PC-3 (cell line): ENCODE data around the gene ZMIZ2. TPM values are rescaled to one million over a fixed set of nuclear protein-coding genes. Genes with fewer than 3 reads are reported as not detected.

Experiments
- ATAC-seq: fragments of 200-7000 bp; cut with Tn5 transposase; 2 replicates; pipeline ENCODE4 v1.9.1; 2020; ENCODE audit warnings: mild to moderate bottlenecking, moderate library complexity
- BruUV-seq: library from RNA; stranded (reverse); fragments of 400-500 nt; replicated peaks from 2 replicates; lab custom pipeline; 2021; lab: Mats Ljungman, UMichigan
- CTCF ChIA-PET: fragments of 300-600 bp; sonication (Branson Sonifier 250); formaldehyde crosslinking; loops from one replicate; lab custom pipeline; 2022; ENCODE audit warnings: antibody characterized with exemption; lab: Charles Lee
- POLR2A ChIA-PET: fragments of 300-600 bp; sonication (Branson Sonifier 250); formaldehyde crosslinking; loops from one replicate; lab custom pipeline; 2022; ENCODE audit warnings: antibody characterized with exemption; ENCODE audit not compliant: unreplicated experiment; lab: Charles Lee
- DNase-seq: peaks from one replicate; pipeline ENCODE4 v3.0.0-alpha.2; 2015
- H2AFZ ChIP-seq: fragments of 300-600 bp; sonication (generic); 2 replicates; pipeline ENCODE4 v1.6.0; 2016; ENCODE audit warnings: antibody characterized with exemption, low read length
- H3F3A ChIP-seq: fragments of 300-600 bp; sonication (generic); one replicate; pipeline ENCODE4 v1.6.0; 2017; ENCODE audit warnings: antibody characterized with exemption, low read length, control low read depth, mild to moderate bottlenecking; ENCODE audit not compliant: unreplicated experiment
- H3K27ac ChIP-seq: fragments of 300-600 bp; sonication (generic); 2 replicates; pipeline ENCODE4 v1.5.1; 2016; ENCODE audit warnings: mild to moderate bottlenecking, low read length
- H3K27me3 ChIP-seq: fragments of 300-600 bp; sonication (generic); 2 replicates; pipeline ENCODE4 v1.6.1; 2016; ENCODE audit warnings: low read length, mixed read lengths
- H3K36me3 ChIP-seq: fragments of 300-600 bp; sonication (generic); 2 replicates; pipeline ENCODE4 v1.6.1; 2016; ENCODE audit warnings: low read depth, mixed run types, low read length, mixed read lengths
- H3K4me1 ChIP-seq: fragments of 300-600 bp; sonication (generic); 2 replicates; pipeline ENCODE4 v1.5.1; 2016; ENCODE audit warnings: low read length; ENCODE audit not compliant: insufficient read depth
- H3K4me2 ChIP-seq: fragments of 300-600 bp; sonication (generic); 2 replicates; pipeline ENCODE4 v1.6.0; 2016; ENCODE audit warnings: low read length
- H3K4me3 ChIP-seq: fragments of 300-600 bp; sonication (generic); 2 replicates; pipeline ENCODE4 v1.5.1; 2016; ENCODE audit warnings: mild to moderate bottlenecking, low read length, mixed read lengths
- H3K79me2 ChIP-seq: fragments of 300-600 bp; sonication (generic); 2 replicates; pipeline ENCODE4 v1.6.1; 2017; ENCODE audit warnings: low read length, mixed read lengths
- H3K9ac ChIP-seq: fragments of 300-600 bp; sonication (generic); 2 replicates; pipeline ENCODE4 v1.6.0; 2016; ENCODE audit warnings: mild to moderate bottlenecking, low read length
- H3K9me2 ChIP-seq: fragments of 300-600 bp; sonication (generic); replicated peaks from 2 replicates; pipeline ENCODE4 v1.6.1; 2016; ENCODE audit warnings: mixed run types, low read length, mixed read lengths
- H3K9me3 ChIP-seq: fragments of 300-600 bp; sonication (generic); 2 replicates; pipeline ENCODE4 v1.6.1; 2016; ENCODE audit warnings: low read length, mixed read lengths
- H4K20me1 ChIP-seq: fragments of 300-600 bp; sonication (generic); 2 replicates; pipeline ENCODE4 v1.6.1; 2016; ENCODE audit warnings: low read length, mixed read lengths
- EZH2 ChIP-seq: fragments of 300-600 bp; sonication (generic); IDR thresholded peaks from one replicate; pipeline ENCODE4 v1.6.1; 2017; ENCODE audit warnings: antibody characterized with exemption, mild to moderate bottlenecking, low read length; ENCODE audit not compliant: unreplicated experiment
- EZH2phosphoT487 ChIP-seq: fragments of 300-600 bp; sonication (generic); IDR thresholded peaks from 2 replicates; pipeline ENCODE4 v1.6.1; 2018; ENCODE audit warnings: mild to moderate bottlenecking, antibody characterized with exemption, low read length, borderline replicate concordance
- intact Hi-C: fragments of 100-400 bp; cut with micrococcal nuclease; formaldehyde crosslinking; loops from 2 replicates; pipeline ENCODE4 v1.9.0; 2023
- total RNA-seq: library from RNA; depleted of rRNA; stranded (reverse); fragments of >200 nt; gene quantifications from 2 replicates; pipeline ENCODE4 v1.2.3, GENCODE V29; 2014
- TF ChIP-seq, protein P1 (sequence below): fragments of 300-600 bp; sonication (generic); conservative IDR thresholded peaks from 2 replicates; pipeline ENCODE4 v1.5.1; 2017; ENCODE audit warnings: antibody characterized with exemption, low read depth, mild to moderate bottlenecking, low read length

The ZMIZ2 gene
- total RNA-seq, 1 experiment from 2014 or later, result 18.3 TPM

DNA sequence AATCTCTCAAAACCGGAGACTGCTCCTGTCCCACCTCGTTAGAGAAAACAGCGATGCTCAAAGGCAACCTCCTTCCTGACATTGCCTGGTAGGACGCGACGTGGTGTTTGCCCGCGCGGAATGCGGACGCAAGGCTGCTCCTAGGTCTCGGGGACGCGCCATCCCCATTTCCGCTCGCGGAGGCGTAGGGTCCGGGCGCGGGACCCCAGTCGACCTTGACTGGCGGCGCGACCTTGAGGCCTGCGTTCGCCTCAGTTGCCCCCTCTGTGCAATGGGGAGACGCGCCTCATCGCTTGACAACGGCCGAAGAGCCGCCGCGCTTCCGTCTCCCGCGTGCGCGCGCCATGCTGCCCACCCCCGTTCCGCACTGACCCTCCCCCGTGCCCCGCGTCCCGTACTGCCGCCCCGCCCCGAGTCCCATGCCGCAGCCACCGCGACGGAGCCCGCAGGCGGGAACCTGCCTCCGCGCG is 47.4 kb downstream of the ZMIZ2 start:
- DNase-seq (peak; percentile 54), ATAC-seq (peak; percentile 29)
- no peaks in the 10 kb centered on the region for H3F3A ChIP-seq
- peaks cover 33% of the 10 kb centered on the region for H3K36me3 ChIP-seq
- BruUV-seq, result TSS peak; percentile 57
- H3K4me2 ChIP-seq, result peak overlapping the region; percentile 99
- H3K9me2 ChIP-seq, result no peaks in the 10 kb centered on the region
- peak overlapping the region; percentile 95 for H3K27ac ChIP-seq
- intact Hi-C loops, result loop anchor here (1.0 to 5.0 kb wide), 4 partner anchors 49 to 207 kb away; partner anchors contain the start of genes H2AZ2 and ZMIZ2
- H4K20me1 ChIP-seq, result peaks cover 31% of the 10 kb centered on the region
- ChIA-PET POLR2A (interaction anchor here (0.5 kb wide), 1 partner anchor 24 kb away, joined by 3 read pairs; no protein-coding TSS in a partner anchor), CTCF (no interaction called here)
- peak overlapping the region; percentile 99 for H3K9ac ChIP-seq
- TF ChIP-seq, protein P1, sequence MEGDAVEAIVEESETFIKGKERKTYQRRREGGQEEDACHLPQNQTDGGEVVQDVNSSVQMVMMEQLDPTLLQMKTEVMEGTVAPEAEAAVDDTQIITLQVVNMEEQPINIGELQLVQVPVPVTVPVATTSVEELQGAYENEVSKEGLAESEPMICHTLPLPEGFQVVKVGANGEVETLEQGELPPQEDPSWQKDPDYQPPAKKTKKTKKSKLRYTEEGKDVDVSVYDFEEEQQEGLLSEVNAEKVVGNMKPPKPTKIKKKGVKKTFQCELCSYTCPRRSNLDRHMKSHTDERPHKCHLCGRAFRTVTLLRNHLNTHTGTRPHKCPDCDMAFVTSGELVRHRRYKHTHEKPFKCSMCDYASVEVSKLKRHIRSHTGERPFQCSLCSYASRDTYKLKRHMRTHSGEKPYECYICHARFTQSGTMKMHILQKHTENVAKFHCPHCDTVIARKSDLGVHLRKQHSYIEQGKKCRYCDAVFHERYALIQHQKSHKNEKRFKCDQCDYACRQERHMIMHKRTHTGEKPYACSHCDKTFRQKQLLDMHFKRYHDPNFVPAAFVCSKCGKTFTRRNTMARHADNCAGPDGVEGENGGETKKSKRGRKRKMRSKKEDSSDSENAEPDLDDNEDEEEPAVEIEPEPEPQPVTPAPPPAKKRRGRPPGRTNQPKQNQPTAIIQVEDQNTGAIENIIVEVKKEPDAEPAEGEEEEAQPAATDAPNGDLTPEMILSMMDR, result no peak
- TF ChIP-seq EZH2 (no peak), EZH2phosphoT487 (no peak)
- H3K4me1 ChIP-seq, result peaks cover 16% of the 10 kb centered on the region
- H2AFZ ChIP-seq, result peak overlapping the region; percentile 95
- H3K9me3 ChIP-seq, result no peaks in the 10 kb centered on the region
- peak overlapping the region; percentile 92 for H3K4me3 ChIP-seq
- H3K27me3 ChIP-seq, result no peaks in the 10 kb centered on the region
- peaks cover 61% of the 10 kb centered on the region for H3K79me2 ChIP-seq

DNA sequence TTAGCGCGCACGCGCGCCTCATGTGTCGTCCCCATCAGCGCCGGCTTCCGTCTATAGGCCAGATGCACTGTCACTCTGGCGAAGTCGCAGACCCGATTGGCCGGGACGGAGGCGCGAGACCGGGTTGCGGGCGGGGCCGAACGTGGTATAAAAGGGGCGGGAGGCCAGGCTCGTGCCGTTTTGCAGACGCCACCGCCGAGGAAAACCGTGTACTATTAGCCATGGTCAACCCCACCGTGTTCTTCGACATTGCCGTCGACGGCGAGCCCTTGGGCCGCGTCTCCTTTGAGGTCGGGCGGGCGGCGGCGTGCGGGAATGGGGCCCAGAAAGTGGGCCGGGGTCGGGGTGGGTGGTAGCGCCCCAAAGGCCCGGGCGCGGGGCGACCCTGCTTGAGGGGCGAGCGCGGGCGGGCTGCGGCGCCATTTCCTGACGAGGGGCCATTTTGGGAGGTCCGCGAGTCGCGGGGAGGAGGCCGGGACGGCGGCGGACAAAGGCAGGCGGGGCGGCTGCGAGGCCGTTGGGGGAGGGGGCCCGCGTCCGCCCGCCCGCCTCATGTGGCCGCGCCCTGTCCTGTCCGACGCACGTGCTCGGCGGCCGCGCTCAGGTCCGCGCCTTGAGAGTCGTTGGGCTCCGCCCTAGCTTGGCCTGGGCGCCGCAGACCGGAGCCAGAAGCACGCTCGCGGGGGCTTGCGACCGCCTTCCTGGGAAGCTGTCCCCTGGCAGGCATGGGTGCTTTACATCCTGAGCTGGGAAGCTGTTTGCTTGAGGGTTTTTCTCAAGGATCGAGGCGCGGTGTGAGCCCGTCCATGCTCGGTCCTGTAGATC is 48.1 kb downstream of the ZMIZ2 start, which contains the start of gene PPIA:
Gene PPIA, plus strand, starts transcription at position 178 of the 825 bp plus-strand sequence. Its CDS starts 44 bp downstream, at position 222.
- Histone ChIP-seq H3K79me2 (peaks cover 63% of the 10 kb centered on the region), H3K36me3 (peaks cover 37% of the 10 kb centered on the region), H3K27ac (peak within 1 kb of the TSS; percentile 95), H4K20me1 (peaks cover 34% of the 10 kb centered on the region), H3F3A (peaks cover 3% of the 10 kb centered on the region), H3K9me3 (no peaks in the 10 kb centered on the region), H3K4me1 (peaks cover 16% of the 10 kb centered on the region), H2AFZ (peak within 1 kb of the TSS; percentile 95), H3K9me2 (no peaks in the 10 kb centered on the region), H3K27me3 (no peaks in the 10 kb centered on the region), H3K4me3 (peak within 1 kb of the TSS; percentile 92), H3K4me2 (peak within 1 kb of the TSS; percentile 99), H3K9ac (peak within 1 kb of the TSS; percentile 99)
- ATAC-seq, result peak; percentile 89
- POLR2A ChIA-PET, result no interaction called here
- no peak for TF ChIP-seq EZH2
- TF ChIP-seq, protein P1, result no peak
- no peak for TF ChIP-seq EZH2phosphoT487
- intact Hi-C loops, result loop anchor here (1.0 to 5.0 kb wide), 4 partner anchors 49 to 208 kb away; partner anchors contain the start of genes H2AZ2 and ZMIZ2
- CTCF ChIA-PET, result interaction anchor here (0.6 kb wide), 1 partner anchor 340 kb away, joined by 3 read pairs; no protein-coding TSS in a partner anchor
- peak; percentile 98 for DNase-seq
- BruUV-seq, result no TSS peak
